HCT116 (cell line): ENCODE measurements around the gene PLEK2. TPM values are rescaled to one million over a fixed set of nuclear protein-coding genes. Genes with fewer than 3 reads are reported as not detected.

Source experiments
- ATAC-seq: fragments of 200-7000 bp; cut with Tn5 transposase; 2 replicates; pipeline ENCODE4 v1.9.1; 2020; ENCODE audit warnings: mild to moderate bottlenecking, moderate library complexity
- BruUV-seq: library from RNA; stranded (reverse); fragments of 400-500 nt; replicated peaks from 2 replicates; lab custom pipeline; 2021; lab: Mats Ljungman, UMichigan
- CTCF ChIA-PET: fragments of 300-600 bp; sonication (Branson Sonifier 250); formaldehyde crosslinking; loops from one replicate; lab custom pipeline; 2021; ENCODE audit warnings: antibody characterized with exemption; lab: Charles Lee
- POLR2A ChIA-PET: fragments of 300-600, 350-600 bp; sonication (Branson Sonifier 250); formaldehyde crosslinking; loops from one replicate; lab custom pipeline; 2021; ENCODE audit warnings: antibody characterized with exemption; lab: Charles Lee
- RAD21 ChIA-PET, 2 experiments: fragments of 300-600 bp; sonication (Branson Sonifier 250); formaldehyde crosslinking; loops; one replicate each; lab custom pipeline; 2023; ENCODE audit warnings: low total read pairs in 2 of 2; ENCODE audit not compliant: uncharacterized antibody in 2 of 2, unreplicated experiment in 2 of 2, low non-redundant PET in 1 of 2; lab: Charles Lee
- DNase-seq: peaks from one replicate; pipeline ENCODE4 v3.0.0-alpha.2; 2010; ENCODE audit warnings: low read depth, low spot score
- H2AFZ ChIP-seq: fragments of 200-600 bp; shearing (Covaris generic), sonication (generic); 2 replicates; pipeline ENCODE4 v1.6.1; 2017; ENCODE audit warnings: low read depth, mixed run types, mixed read lengths, antibody characterized with exemption, low read length; ENCODE audit not compliant: poor library complexity, severe bottlenecking
- H3K27ac ChIP-seq: 2 replicates; pipeline ENCODE4 v1.5.1; 2012; ENCODE audit warnings: low read depth, low read length
- H3K27me3 ChIP-seq: fragments of 200-600 bp; sonication (generic); 2 replicates; pipeline ENCODE4 v1.6.1; 2016; ENCODE audit warnings: mixed run types, low read length, mixed read lengths; ENCODE audit not compliant: insufficient read depth
- H3K36me3 ChIP-seq, 2 experiments: fragments of 200-500 bp in 1 of 2; fragments of 200-600 bp in 1 of 2; sonication (Bioruptor generic) in 1 of 2; sonication (generic) in 1 of 2; 2 replicates each; pipeline versions ENCODE4 v1.5.1 to v1.6.1; 2014 to 2016; ENCODE audit warnings: low read length in 2 of 2, inconsistent platforms in 1 of 2, mixed read lengths in 1 of 2, mixed run types in 1 of 2; ENCODE audit not compliant: insufficient read depth in 2 of 2, control insufficient read depth in 1 of 2
- H3K4me1 ChIP-seq, 2 experiments: fragments of 200-600 bp in 1 of 2; sonication (generic) in 1 of 2; 2 replicates each; pipeline versions ENCODE4 v1.5.1 to v1.6.1; 2012 to 2017; ENCODE audit warnings: low read length in 2 of 2, inconsistent platforms in 1 of 2, mild to moderate bottlenecking in 1 of 2, mixed read lengths in 1 of 2, mixed run types in 1 of 2, moderate library complexity in 1 of 2; ENCODE audit not compliant: insufficient read depth in 2 of 2, control insufficient read depth in 1 of 2
- H3K4me2 ChIP-seq: fragments of 200-600 bp; sonication (generic); 2 replicates; pipeline ENCODE4 v1.6.1; 2017; ENCODE audit warnings: mixed run types, low read length, mixed read lengths
- H3K4me3 ChIP-seq, 2 experiments: fragments of 200-600 bp in 1 of 2; sonication (generic) in 1 of 2; replicated peaks in 1 of 2; 2 replicates each; pipeline ENCODE4 v1.5.1; 2011 to 2016; ENCODE audit warnings: low read length in 2 of 2, control low read depth in 1 of 2, low read depth in 1 of 2, mild to moderate bottlenecking in 1 of 2, mixed read lengths in 1 of 2, mixed run types in 1 of 2
- H3K79me2 ChIP-seq: fragments of 200-600 bp; sonication (generic); 2 replicates; pipeline ENCODE4 v1.6.1; 2017; ENCODE audit warnings: mild to moderate bottlenecking, mixed run types, low read length, moderate library complexity, mixed read lengths; ENCODE audit not compliant: insufficient read depth
- H3K9ac ChIP-seq: fragments of 200-600 bp; sonication (generic); 2 replicates; pipeline ENCODE4 v1.6.1; 2016; ENCODE audit warnings: low read length, mixed read lengths
- H3K9me2 ChIP-seq: fragments of 200-600 bp; sonication (generic), shearing (Covaris generic); 2 replicates; pipeline ENCODE4 v1.6.1; 2017; ENCODE audit warnings: mixed run types, mild to moderate bottlenecking, moderate library complexity; ENCODE audit not compliant: insufficient read depth
- H3K9me3 ChIP-seq, 2 experiments: fragments of 200-500 bp in 1 of 2; fragments of 200-600 bp in 1 of 2; sonication (Bioruptor generic) in 1 of 2; sonication (generic) in 1 of 2; 2 replicates each; pipeline ENCODE4 v1.6.1; 2014 to 2017; ENCODE audit warnings: low read length in 2 of 2, mixed read lengths in 2 of 2, inconsistent platforms in 1 of 2, low read depth in 1 of 2, mild to moderate bottlenecking in 1 of 2, mixed run types in 1 of 2, moderate library complexity in 1 of 2; ENCODE audit not compliant: control insufficient read depth in 1 of 2, insufficient read depth in 1 of 2
- H4K20me1 ChIP-seq: fragments of 200-600 bp; sonication (generic), shearing (Covaris generic); 2 replicates; pipeline ENCODE4 v1.6.1; 2017; ENCODE audit warnings: mixed run types, mild to moderate bottlenecking, moderate library complexity; ENCODE audit not compliant: insufficient read depth
- CBX3 ChIP-seq: IDR thresholded peaks from 2 replicates; pipeline ENCODE4 v1.6.1; 2012; ENCODE audit warnings: low read depth
- EZH2 ChIP-seq: fragments of 200-600 bp; sonication (generic); IDR thresholded peaks from 2 replicates; pipeline ENCODE4 v1.6.1; 2017; ENCODE audit warnings: antibody characterized with exemption, mixed run types
- EZH2phosphoT487 ChIP-seq: fragments of 200-600 bp; IDR thresholded peaks from 2 replicates; pipeline ENCODE4 v1.6.1; 2018; ENCODE audit warnings: antibody characterized with exemption, borderline replicate concordance
- FOSL1 ChIP-seq: IDR thresholded peaks from 2 replicates; pipeline ENCODE4 v1.6.1; 2012; ENCODE audit warnings: low read depth
- SP1 ChIP-seq: IDR thresholded peaks from 2 replicates; pipeline ENCODE4 v1.6.1; 2012; ENCODE audit warnings: low read depth
- TCF7L2 ChIP-seq: IDR thresholded peaks from 2 replicates; pipeline ENCODE4 v1.7.0; 2011; ENCODE audit warnings: borderline replicate concordance, inconsistent platforms; ENCODE audit not compliant: insufficient read depth, insufficient read length; ENCODE audit errors: extremely low read depth
- YY1 ChIP-seq: IDR thresholded peaks from 2 replicates; pipeline ENCODE4 v1.6.1; 2011; ENCODE audit warnings: low read length, low read depth, moderate library complexity, mild to moderate bottlenecking; ENCODE audit not compliant: insufficient replicate concordance; ENCODE audit errors: extremely low read depth
- ZBTB33 ChIP-seq: IDR thresholded peaks from 2 replicates; pipeline ENCODE4 v1.6.1; 2011; ENCODE audit warnings: mild to moderate bottlenecking, low read length, moderate library complexity; ENCODE audit not compliant: insufficient replicate concordance; ENCODE audit errors: extremely low read depth
- ZFX ChIP-seq: fragments of 450-650 bp; IDR thresholded peaks from 2 replicates; pipeline ENCODE4 v1.6.1; 2017
- intact Hi-C: fragments of 100-400 bp; cut with micrococcal nuclease; formaldehyde crosslinking; loops from 2 replicates; pipeline ENCODE4 v1.10.0; 2022
- total RNA-seq: library from RNA; stranded (reverse); gene quantifications from one replicate; pipeline ENCODE4 v1.2.1, GENCODE V29; 2021; ENCODE audit not compliant: unreplicated experiment
- TF ChIP-seq, protein P1 (sequence below): IDR thresholded peaks from 2 replicates; pipeline ENCODE4 v1.6.1; 2012; ENCODE audit warnings: low read depth

Gene PLEK2
- total RNA-seq, 1 experiment from 2014 or later: 67.6 TPM

DNA sequence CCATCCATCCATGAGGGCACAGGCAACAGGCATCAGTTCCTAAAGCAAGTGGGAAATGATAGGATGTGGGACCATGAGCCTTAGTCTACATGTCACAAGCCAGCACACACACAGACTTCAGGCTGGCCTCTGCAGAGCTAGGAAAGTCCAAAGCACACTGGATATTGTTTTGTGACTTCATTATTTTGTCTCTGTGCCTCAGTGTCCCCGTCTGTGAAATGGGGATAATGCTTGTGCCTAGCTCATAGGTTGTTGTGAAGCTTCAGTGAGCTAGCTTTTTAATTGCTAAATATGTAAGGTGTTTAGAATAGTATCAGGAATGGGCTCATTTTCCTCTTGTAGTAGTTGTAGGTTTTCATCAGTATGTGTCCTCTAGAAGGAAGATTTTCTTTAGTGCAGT lies 27.0 kb upstream of the PLEK2 start:
- no peaks in the 10 kb centered on the region for H3K79me2 ChIP-seq
- no peak for DNase-seq
- peaks cover 0 to under 1% of the 10 kb centered on the region in 2 experiments; a peak in 1 of 4 replicates for H3K4me1 ChIP-seq
- H3K9me3 ChIP-seq: no peaks in the 10 kb centered on the region
- H3K36me3 ChIP-seq: no peaks in the 10 kb centered on the region
- no peaks in the 10 kb centered on the region for H3K9me2 ChIP-seq
- no peak for ATAC-seq
- intact Hi-C loops: no loop called here
- H2AFZ ChIP-seq: no peak overlapping the region
- ChIA-PET RAD21 (no interaction called here), CTCF (interaction anchor here (1.1 kb wide), 1 partner anchor 88 kb away, joined by 3 read pairs; no protein-coding TSS in a partner anchor), POLR2A (no interaction called here)
- no peaks in the 10 kb centered on the region for H4K20me1 ChIP-seq
- TF ChIP-seq EZH2 (no peak), EZH2phosphoT487 (no peak), ZFX (no peak), CBX3 (no peak), FOSL1 (no peak), YY1 (no peak), ZBTB33 (no peak), TCF7L2 (no peak), SP1 (no peak)
- TF ChIP-seq, protein P1, sequence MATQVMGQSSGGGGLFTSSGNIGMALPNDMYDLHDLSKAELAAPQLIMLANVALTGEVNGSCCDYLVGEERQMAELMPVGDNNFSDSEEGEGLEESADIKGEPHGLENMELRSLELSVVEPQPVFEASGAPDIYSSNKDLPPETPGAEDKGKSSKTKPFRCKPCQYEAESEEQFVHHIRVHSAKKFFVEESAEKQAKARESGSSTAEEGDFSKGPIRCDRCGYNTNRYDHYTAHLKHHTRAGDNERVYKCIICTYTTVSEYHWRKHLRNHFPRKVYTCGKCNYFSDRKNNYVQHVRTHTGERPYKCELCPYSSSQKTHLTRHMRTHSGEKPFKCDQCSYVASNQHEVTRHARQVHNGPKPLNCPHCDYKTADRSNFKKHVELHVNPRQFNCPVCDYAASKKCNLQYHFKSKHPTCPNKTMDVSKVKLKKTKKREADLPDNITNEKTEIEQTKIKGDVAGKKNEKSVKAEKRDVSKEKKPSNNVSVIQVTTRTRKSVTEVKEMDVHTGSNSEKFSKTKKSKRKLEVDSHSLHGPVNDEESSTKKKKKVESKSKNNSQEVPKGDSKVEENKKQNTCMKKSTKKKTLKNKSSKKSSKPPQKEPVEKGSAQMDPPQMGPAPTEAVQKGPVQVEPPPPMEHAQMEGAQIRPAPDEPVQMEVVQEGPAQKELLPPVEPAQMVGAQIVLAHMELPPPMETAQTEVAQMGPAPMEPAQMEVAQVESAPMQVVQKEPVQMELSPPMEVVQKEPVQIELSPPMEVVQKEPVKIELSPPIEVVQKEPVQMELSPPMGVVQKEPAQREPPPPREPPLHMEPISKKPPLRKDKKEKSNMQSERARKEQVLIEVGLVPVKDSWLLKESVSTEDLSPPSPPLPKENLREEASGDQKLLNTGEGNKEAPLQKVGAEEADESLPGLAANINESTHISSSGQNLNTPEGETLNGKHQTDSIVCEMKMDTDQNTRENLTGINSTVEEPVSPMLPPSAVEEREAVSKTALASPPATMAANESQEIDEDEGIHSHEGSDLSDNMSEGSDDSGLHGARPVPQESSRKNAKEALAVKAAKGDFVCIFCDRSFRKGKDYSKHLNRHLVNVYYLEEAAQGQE: no peak
- H3K4me2 ChIP-seq: no peak overlapping the region
- no peak overlapping the region for H3K4me3 ChIP-seq
- no peak overlapping the region for H3K9ac ChIP-seq
- 0 out of 2 replicates have a peak, but pooled peaks cover 5% of the 10 kb centered on the region for H3K27me3 ChIP-seq
- H3K27ac ChIP-seq: no peak overlapping the region
- no TSS peak for BruUV-seq
